Neural cell (in vitro differentiated cells): ENCODE measurements around the gene ZNF778. TPM values are rescaled to one million over a fixed set of nuclear protein-coding genes. Genes with fewer than 3 reads are reported as not detected.
A peak's percentile ranks its signal among the peaks of the same experiment; 100 is the strongest.

Experiments
- H2AFZ ChIP-seq: fragments of 200-600, 300-800 bp; sonication (generic), shearing (Covaris generic); 2 replicates; pipeline ENCODE4 v1.6.0; 2014; ENCODE audit warnings: low read depth, mild to moderate bottlenecking, antibody characterized with exemption, low read length, moderate library complexity
- H3F3A ChIP-seq: fragments of 200-600 bp; shearing (Covaris generic); 2 replicates; pipeline ENCODE4 v1.6.1; 2016; ENCODE audit warnings: mild to moderate bottlenecking, moderate library complexity, mixed read lengths, antibody characterized with exemption, low read length; ENCODE audit not compliant: insufficient read depth, poor library complexity, severe bottlenecking
- H3K27ac ChIP-seq: fragments of 200-600, 300-800 bp; sonication (generic), shearing (Covaris generic); 2 replicates; pipeline ENCODE4 v1.5.1; 2014; ENCODE audit warnings: mild to moderate bottlenecking, low read length, moderate library complexity
- H3K27me3 ChIP-seq: fragments of 300-800, 200-600 bp; sonication (generic), shearing (Covaris generic); 2 replicates; pipeline ENCODE4 v1.6.0; 2014; ENCODE audit warnings: mild to moderate bottlenecking, low read depth, low read length, moderate library complexity; ENCODE audit not compliant: insufficient read depth
- H3K36me3 ChIP-seq: fragments of 300-800, 200-600 bp; sonication (generic), shearing (Covaris generic); 2 replicates; pipeline ENCODE4 v1.5.1; 2014; ENCODE audit warnings: mild to moderate bottlenecking, antibody characterized with exemption, low read length, moderate library complexity; ENCODE audit not compliant: insufficient read depth
- H3K4me2 ChIP-seq: fragments of 300-800, 200-600 bp; sonication (generic), shearing (Covaris generic); 2 replicates; pipeline ENCODE4 v1.6.0; 2014; ENCODE audit warnings: mild to moderate bottlenecking, low read length
- H3K4me3 ChIP-seq: fragments of 300-800, 200-600 bp; sonication (generic), shearing (Covaris generic); 2 replicates; pipeline ENCODE4 v1.5.1; 2014; ENCODE audit warnings: mild to moderate bottlenecking, low read length, moderate library complexity
- H3K79me2 ChIP-seq: fragments of 200-600 bp; shearing (Covaris generic); replicated peaks from 2 replicates; pipeline ENCODE4 v1.6.0; 2014; ENCODE audit warnings: mild to moderate bottlenecking, low read length, moderate library complexity; ENCODE audit not compliant: insufficient read depth
- H3K9ac ChIP-seq: fragments of 300-800, 200-600 bp; sonication (generic), shearing (Covaris generic); 2 replicates; pipeline ENCODE4 v1.6.1; 2016; ENCODE audit warnings: mild to moderate bottlenecking, low read length, mixed read lengths
- H3K9me2 ChIP-seq: fragments of 200-600 bp; shearing (Covaris generic); 2 replicates; pipeline ENCODE4 v1.6.1; 2016; ENCODE audit warnings: mild to moderate bottlenecking, low read length, mixed read lengths; ENCODE audit not compliant: insufficient read depth
- H3K9me3 ChIP-seq: fragments of 200-600, 300-800 bp; sonication (generic), shearing (Covaris generic); 2 replicates; pipeline ENCODE4 v1.6.1; 2016; ENCODE audit warnings: mild to moderate bottlenecking, mixed run types, low read length, moderate library complexity, mixed read lengths
- H4K20me1 ChIP-seq: fragments of 200-600 bp; shearing (Covaris generic); 2 replicates; pipeline ENCODE4 v1.6.1; 2016; ENCODE audit warnings: mild to moderate bottlenecking, mixed run types; ENCODE audit not compliant: insufficient read depth
- CTCF ChIP-seq: fragments of 450-650 bp; IDR thresholded peaks from 2 replicates; pipeline ENCODE4 v1.5.1; 2014; ENCODE audit warnings: antibody characterized with exemption, mild to moderate bottlenecking, moderate library complexity; ENCODE audit not compliant: poor library complexity, severe bottlenecking
- EP300 ChIP-seq: fragments of 450-650 bp; conservative IDR thresholded peaks from 2 replicates; pipeline ENCODE4 v1.6.1; 2014; ENCODE audit warnings: antibody characterized with exemption, mild to moderate bottlenecking, moderate library complexity; ENCODE audit not compliant: poor library complexity, severe bottlenecking
- EZH2 ChIP-seq: fragments of 200-600, 300-800 bp; shearing (Covaris generic), sonication (generic); IDR thresholded peaks from 2 replicates; pipeline ENCODE4 v1.6.1; 2014; ENCODE audit warnings: antibody characterized with exemption, low read length, borderline replicate concordance, mild to moderate bottlenecking; ENCODE audit not compliant: insufficient read depth, poor library complexity, severe bottlenecking
- MXI1 ChIP-seq: fragments of 450-650 bp; conservative IDR thresholded peaks from 2 replicates; pipeline ENCODE4 v1.6.1; 2014; ENCODE audit warnings: antibody characterized with exemption, mild to moderate bottlenecking; ENCODE audit not compliant: poor library complexity, severe bottlenecking
- POLR2AphosphoS5 ChIP-seq: IDR thresholded peaks from 2 replicates; pipeline ENCODE4 v1.6.1; 2012
- RAD21 ChIP-seq: fragments of 450-650 bp; conservative IDR thresholded peaks from 2 replicates; pipeline ENCODE4 v1.6.1; 2014; ENCODE audit warnings: antibody characterized with exemption, mild to moderate bottlenecking, moderate library complexity
- REST ChIP-seq: IDR thresholded peaks from 2 replicates; pipeline ENCODE4 v1.6.1; 2012; ENCODE audit warnings: borderline replicate concordance
- SMC3 ChIP-seq: fragments of 450-650 bp; conservative IDR thresholded peaks from 2 replicates; pipeline ENCODE4 v1.6.1; 2014; ENCODE audit warnings: antibody characterized with exemption, mild to moderate bottlenecking, moderate library complexity; ENCODE audit not compliant: poor library complexity
- TAF1 ChIP-seq: IDR thresholded peaks from 2 replicates; pipeline ENCODE4 v1.6.1; 2012; ENCODE audit warnings: low read depth
- polyA minus RNA-seq: library from RNA; depleted of rRNA, polyadenylated mRNA; stranded (reverse); fragments of >200 nt; gene quantifications from 2 replicates; pipeline ENCODE4 v1.2.3, GENCODE V29; 2014
- polyA plus RNA-seq: library from polyadenylated mRNA; depleted of rRNA; stranded (reverse); fragments of >200 nt; gene quantifications from 2 replicates; pipeline ENCODE4 v1.2.3, GENCODE V29; 2014

Gene ZNF778
- polyA plus RNA-seq (14.7 and 16.3 TPM in 2 replicates), polyA minus RNA-seq (73.0 and 84.5 TPM in 2 replicates)

- Histone ChIP-seq H3K27ac (peak within 1 kb of the TSS; percentile 81), H3K4me3 (peak within 1 kb of the TSS; percentile 96), H2AFZ (peak within 1 kb of the TSS; percentile 85), H3K9me3 (no peaks in the 10 kb centered on the region), H3K36me3 (peaks cover 3% of the 10 kb centered on the region), H4K20me1 (no peaks in the 10 kb centered on the region), H3K27me3 (no peaks in the 10 kb centered on the region), H3K9ac (peak within 1 kb of the TSS; percentile 91), H3F3A (peaks cover 4% of the 10 kb centered on the region), H3K4me2 (peak within 1 kb of the TSS; percentile 89), H3K79me2 (peaks cover 9% of the 10 kb centered on the region), H3K9me2 (no peaks in the 10 kb centered on the region)
- peak; percentile 98 for TF ChIP-seq MXI1
- peak; percentile 84 for TF ChIP-seq POLR2AphosphoS5
- TF ChIP-seq RAD21, result peak; percentile 50
- peak; percentile 34 for TF ChIP-seq EP300
- no peak for TF ChIP-seq REST
- TF ChIP-seq SMC3, result peak; percentile 59
- TF ChIP-seq EZH2, result no peak
Observed at GRCh38 chr16:89217388-89218191, at the start of gene ZNF778. TSS of gene ZNF778 (plus strand) at chr16:89217703. CDS start at chr16:89221128, 3,425 bp downstream.

- H3K9me3 ChIP-seq, result no peaks in the 10 kb centered on the region
- H3K4me2 ChIP-seq, result no peak overlapping the region
- H3K9ac ChIP-seq, result no peak overlapping the region
- no peak overlapping the region for H2AFZ ChIP-seq
- H3K4me3 ChIP-seq, result no peak overlapping the region
- no peaks in the 10 kb centered on the region for H3K36me3 ChIP-seq
- no peak overlapping the region for H3K27ac ChIP-seq
- no peaks in the 10 kb centered on the region for H3K79me2 ChIP-seq
- no peaks in the 10 kb centered on the region for H3K9me2 ChIP-seq
- no peaks in the 10 kb centered on the region for H4K20me1 ChIP-seq
- no peak for TF ChIP-seq POLR2AphosphoS5
- TF ChIP-seq EZH2, result no peak
- TF ChIP-seq CTCF, result no peak
- TF ChIP-seq EP300, result no peak
- TF ChIP-seq REST, result no peak
- TF ChIP-seq RAD21, result no peak
- TF ChIP-seq MXI1, result no peak
- TF ChIP-seq TAF1, result no peak
- TF ChIP-seq SMC3, result no peak
- peaks cover 12% of the 10 kb centered on the region for H3K27me3 ChIP-seq
- H3F3A ChIP-seq, result no peaks in the 10 kb centered on the region
Observed at GRCh38 chr16:89168381-89169189, 48.9 kb upstream of the ZNF778 start.
